H1 (cell line): ENCODE results near the gene MYO5A. TPM values are rescaled to one million over a fixed set of nuclear protein-coding genes. Genes with fewer than 3 reads are reported as not detected.

Experiments used
- BCL11A ChIP-seq, 2 experiments: IDR thresholded peaks; one replicate each; pipeline ENCODE4 v1.6.1; 2011; ENCODE audit warnings: low read depth in 2 of 2, low read length in 2 of 2, mild to moderate bottlenecking in 2 of 2
- BRCA1 ChIP-seq: IDR thresholded peaks from 2 replicates; pipeline ENCODE4 v1.6.1; 2012; ENCODE audit warnings: low read depth, low read length, improper control_type of control experiment
- JUN ChIP-seq: IDR thresholded peaks from 2 replicates; pipeline ENCODE4 v1.6.1; 2011; ENCODE audit warnings: low read depth, mild to moderate bottlenecking, improper control_type of control experiment, low read length
- NANOG ChIP-seq: IDR thresholded peaks from 2 replicates; pipeline ENCODE4 v1.6.1; 2011; ENCODE audit warnings: low read length, low read depth, mild to moderate bottlenecking, inconsistent platforms; ENCODE audit not compliant: insufficient read depth, poor library complexity, severe bottlenecking
- PHF8 ChIP-seq: fragments of 200-600 bp; sonication (generic); conservative IDR thresholded peaks from 2 replicates; pipeline ENCODE4 v1.7.1; 2012; ENCODE audit warnings: low read depth, mild to moderate bottlenecking, inconsistent platforms, low read length, moderate library complexity
- POLR2A ChIP-seq, 2 experiments: IDR thresholded peaks; 1 replicate in 1 of 2; 2 replicates in 1 of 2; pipeline ENCODE4 v1.6.1; 2011; ENCODE audit warnings: low read depth in 2 of 2, low read length in 2 of 2, mild to moderate bottlenecking in 2 of 2; ENCODE audit errors: control extremely low read depth in 1 of 2
- RAD21 ChIP-seq, 2 experiments: IDR thresholded peaks in 1 of 2; conservative IDR thresholded peaks in 1 of 2; 2 replicates each; pipeline ENCODE4 v1.6.1; 2011; ENCODE audit warnings: low read depth in 2 of 2, low read length in 2 of 2, improper control_type of control experiment in 1 of 2, inconsistent platforms in 1 of 2, mild to moderate bottlenecking in 1 of 2, moderate library complexity in 1 of 2
- YY1 ChIP-seq: IDR thresholded peaks from 2 replicates; pipeline ENCODE4 v1.6.1; 2011; ENCODE audit warnings: low read depth, mild to moderate bottlenecking, low read length
- polyA plus RNA-seq, 7 experiments: library from polyadenylated mRNA; depleted of rRNA in 3 of 7; stranded (reverse) in 5 of 7; unstranded in 2 of 7; fragments of >200 nt in 5 of 7; fragments of 200-250 nt in 2 of 7; gene quantifications; 1 replicate in 5 of 7; 2 replicates in 1 of 7; 4 replicates in 1 of 7; pipeline versions ENCODE4 v1.2.1 to v1.2.3, GENCODE V29; 2011 to 2013; ENCODE audit warnings: missing spikeins in 2 of 7, mixed read lengths in 2 of 7
- total RNA-seq: library from RNA; stranded (reverse); fragmentation: NEBNext Ultra II Directional; extraction: Animal tissue kit (Norgen Biotek cat#: 25700); gene quantifications from 2 replicates; pipeline ENCODE4 v1.2.1, GENCODE V29; 2021
- TF ChIP-seq, protein P1 (sequence below): fragments of 300-600 bp; sonication (generic); IDR thresholded peaks from 2 replicates; pipeline ENCODE4 v1.7.1; 2012; ENCODE audit warnings: low read length, moderate library complexity, mild to moderate bottlenecking, inconsistent platforms; ENCODE audit not compliant: insufficient replicate concordance
- TF ChIP-seq, protein P2 (sequence below): IDR thresholded peaks from 2 replicates; pipeline ENCODE4 v1.6.1; 2012; ENCODE audit warnings: inconsistent platforms

The MYO5A gene
- total and polyA plus RNA-seq, 2 of the 8 experiments (the other 6 are each of a cell fraction or from before 2014, with no cell fraction given): 11.4 to 24.7 TPM

DNA sequence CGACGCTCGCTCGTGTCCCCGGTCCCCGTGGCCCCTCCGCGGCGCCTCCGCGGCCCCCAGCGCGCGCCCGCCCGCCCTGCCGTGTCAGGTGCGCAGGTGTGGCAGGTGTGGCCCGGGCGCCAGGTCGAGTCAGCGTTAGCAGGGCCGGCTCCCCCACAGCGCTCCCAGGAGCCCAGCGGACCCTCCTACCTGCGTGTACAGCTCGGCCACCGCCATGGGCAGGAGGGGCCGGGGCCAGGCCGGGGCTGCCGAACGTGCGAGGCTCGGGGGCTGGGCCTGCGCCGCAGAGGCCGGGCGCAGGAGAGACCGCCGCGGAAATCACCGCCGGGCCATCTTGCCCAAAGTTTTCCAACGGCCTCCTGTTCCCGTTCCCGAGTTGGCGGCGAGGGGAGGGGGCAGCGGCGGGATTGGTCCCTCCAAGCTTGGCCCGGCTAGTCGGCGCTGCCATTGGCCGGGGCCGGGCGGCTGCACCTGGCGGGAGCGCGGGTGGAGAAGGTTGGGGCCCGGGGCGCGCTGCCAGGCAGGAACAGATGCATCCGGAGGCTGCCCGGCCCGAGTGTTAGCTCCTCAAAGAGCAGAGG is 233.2 kb downstream of the MYO5A start, which contains the start of gene MYO5C (continued):
- TF ChIP-seq, protein P1, sequence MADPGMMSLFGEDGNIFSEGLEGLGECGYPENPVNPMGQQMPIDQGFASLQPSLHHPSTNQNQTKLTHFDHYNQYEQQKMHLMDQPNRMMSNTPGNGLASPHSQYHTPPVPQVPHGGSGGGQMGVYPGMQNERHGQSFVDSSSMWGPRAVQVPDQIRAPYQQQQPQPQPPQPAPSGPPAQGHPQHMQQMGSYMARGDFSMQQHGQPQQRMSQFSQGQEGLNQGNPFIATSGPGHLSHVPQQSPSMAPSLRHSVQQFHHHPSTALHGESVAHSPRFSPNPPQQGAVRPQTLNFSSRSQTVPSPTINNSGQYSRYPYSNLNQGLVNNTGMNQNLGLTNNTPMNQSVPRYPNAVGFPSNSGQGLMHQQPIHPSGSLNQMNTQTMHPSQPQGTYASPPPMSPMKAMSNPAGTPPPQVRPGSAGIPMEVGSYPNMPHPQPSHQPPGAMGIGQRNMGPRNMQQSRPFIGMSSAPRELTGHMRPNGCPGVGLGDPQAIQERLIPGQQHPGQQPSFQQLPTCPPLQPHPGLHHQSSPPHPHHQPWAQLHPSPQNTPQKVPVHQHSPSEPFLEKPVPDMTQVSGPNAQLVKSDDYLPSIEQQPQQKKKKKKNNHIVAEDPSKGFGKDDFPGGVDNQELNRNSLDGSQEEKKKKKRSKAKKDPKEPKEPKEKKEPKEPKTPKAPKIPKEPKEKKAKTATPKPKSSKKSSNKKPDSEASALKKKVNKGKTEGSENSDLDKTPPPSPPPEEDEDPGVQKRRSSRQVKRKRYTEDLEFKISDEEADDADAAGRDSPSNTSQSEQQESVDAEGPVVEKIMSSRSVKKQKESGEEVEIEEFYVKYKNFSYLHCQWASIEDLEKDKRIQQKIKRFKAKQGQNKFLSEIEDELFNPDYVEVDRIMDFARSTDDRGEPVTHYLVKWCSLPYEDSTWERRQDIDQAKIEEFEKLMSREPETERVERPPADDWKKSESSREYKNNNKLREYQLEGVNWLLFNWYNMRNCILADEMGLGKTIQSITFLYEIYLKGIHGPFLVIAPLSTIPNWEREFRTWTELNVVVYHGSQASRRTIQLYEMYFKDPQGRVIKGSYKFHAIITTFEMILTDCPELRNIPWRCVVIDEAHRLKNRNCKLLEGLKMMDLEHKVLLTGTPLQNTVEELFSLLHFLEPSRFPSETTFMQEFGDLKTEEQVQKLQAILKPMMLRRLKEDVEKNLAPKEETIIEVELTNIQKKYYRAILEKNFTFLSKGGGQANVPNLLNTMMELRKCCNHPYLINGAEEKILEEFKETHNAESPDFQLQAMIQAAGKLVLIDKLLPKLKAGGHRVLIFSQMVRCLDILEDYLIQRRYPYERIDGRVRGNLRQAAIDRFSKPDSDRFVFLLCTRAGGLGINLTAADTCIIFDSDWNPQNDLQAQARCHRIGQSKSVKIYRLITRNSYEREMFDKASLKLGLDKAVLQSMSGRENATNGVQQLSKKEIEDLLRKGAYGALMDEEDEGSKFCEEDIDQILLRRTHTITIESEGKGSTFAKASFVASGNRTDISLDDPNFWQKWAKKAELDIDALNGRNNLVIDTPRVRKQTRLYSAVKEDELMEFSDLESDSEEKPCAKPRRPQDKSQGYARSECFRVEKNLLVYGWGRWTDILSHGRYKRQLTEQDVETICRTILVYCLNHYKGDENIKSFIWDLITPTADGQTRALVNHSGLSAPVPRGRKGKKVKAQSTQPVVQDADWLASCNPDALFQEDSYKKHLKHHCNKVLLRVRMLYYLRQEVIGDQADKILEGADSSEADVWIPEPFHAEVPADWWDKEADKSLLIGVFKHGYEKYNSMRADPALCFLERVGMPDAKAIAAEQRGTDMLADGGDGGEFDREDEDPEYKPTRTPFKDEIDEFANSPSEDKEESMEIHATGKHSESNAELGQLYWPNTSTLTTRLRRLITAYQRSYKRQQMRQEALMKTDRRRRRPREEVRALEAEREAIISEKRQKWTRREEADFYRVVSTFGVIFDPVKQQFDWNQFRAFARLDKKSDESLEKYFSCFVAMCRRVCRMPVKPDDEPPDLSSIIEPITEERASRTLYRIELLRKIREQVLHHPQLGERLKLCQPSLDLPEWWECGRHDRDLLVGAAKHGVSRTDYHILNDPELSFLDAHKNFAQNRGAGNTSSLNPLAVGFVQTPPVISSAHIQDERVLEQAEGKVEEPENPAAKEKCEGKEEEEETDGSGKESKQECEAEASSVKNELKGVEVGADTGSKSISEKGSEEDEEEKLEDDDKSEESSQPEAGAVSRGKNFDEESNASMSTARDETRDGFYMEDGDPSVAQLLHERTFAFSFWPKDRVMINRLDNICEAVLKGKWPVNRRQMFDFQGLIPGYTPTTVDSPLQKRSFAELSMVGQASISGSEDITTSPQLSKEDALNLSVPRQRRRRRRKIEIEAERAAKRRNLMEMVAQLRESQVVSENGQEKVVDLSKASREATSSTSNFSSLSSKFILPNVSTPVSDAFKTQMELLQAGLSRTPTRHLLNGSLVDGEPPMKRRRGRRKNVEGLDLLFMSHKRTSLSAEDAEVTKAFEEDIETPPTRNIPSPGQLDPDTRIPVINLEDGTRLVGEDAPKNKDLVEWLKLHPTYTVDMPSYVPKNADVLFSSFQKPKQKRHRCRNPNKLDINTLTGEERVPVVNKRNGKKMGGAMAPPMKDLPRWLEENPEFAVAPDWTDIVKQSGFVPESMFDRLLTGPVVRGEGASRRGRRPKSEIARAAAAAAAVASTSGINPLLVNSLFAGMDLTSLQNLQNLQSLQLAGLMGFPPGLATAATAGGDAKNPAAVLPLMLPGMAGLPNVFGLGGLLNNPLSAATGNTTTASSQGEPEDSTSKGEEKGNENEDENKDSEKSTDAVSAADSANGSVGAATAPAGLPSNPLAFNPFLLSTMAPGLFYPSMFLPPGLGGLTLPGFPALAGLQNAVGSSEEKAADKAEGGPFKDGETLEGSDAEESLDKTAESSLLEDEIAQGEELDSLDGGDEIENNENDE: no peak
- TF ChIP-seq NANOG: no peak
- no peak for TF ChIP-seq BCL11A (IDR thresholded peaks at IDR 0.05; ENCODE audit: low read depth in 2 of 2, low read length in 2 of 2)
- TF ChIP-seq JUN: no peak
- TF ChIP-seq RAD21 (IDR thresholded peaks at IDR 0.05 in 1 of 2, conservative IDR thresholded peaks at IDR 0.05 in 1 of 2; ENCODE audit: low read depth in 2 of 2, low read length in 2 of 2): no peak
- peak; percentile 74 for TF ChIP-seq PHF8
- TF ChIP-seq YY1: peak; percentile 75; the same call in 1 of the 2 replicates
- no peak for TF ChIP-seq BRCA1
- TF ChIP-seq POLR2A (IDR thresholded peaks at IDR 0.05; ENCODE audit: control extremely low read depth in 1 of 2, low read depth in 2 of 2, low read length in 2 of 2): peak in 1 of 2 experiments; percentile 74; a peak in 2 of 3 replicates
- TF ChIP-seq, protein P2, sequence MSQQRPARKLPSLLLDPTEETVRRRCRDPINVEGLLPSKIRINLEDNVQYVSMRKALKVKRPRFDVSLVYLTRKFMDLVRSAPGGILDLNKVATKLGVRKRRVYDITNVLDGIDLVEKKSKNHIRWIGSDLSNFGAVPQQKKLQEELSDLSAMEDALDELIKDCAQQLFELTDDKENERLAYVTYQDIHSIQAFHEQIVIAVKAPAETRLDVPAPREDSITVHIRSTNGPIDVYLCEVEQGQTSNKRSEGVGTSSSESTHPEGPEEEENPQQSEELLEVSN: peak; percentile 82
